ENCODE data around the gene IFNG.

Gene IFNG

GRCh38 chr12:68163560-68164081 is 4.1 kb upstream of the IFNG start:
- no peak for DNase-seq

- no peak for DNase-seq
Observed at GRCh38 chr12:68162374-68162773, 2.8 kb upstream of the IFNG start.

- DNase-seq: no peak
Observed at GRCh38 chr12:68158432-68158831, 1.1 kb downstream of the IFNG start.

- DNase-seq: no peak
Observed at GRCh38 chr12:68157380-68157779, 2.2 kb downstream of the IFNG start.

GRCh38 chr12:68156636-68157035 is 2.9 kb downstream of the IFNG start:
- no peak for DNase-seq

GRCh38 chr12:68154779-68155178 is 4.8 kb downstream of the IFNG start:
- no peak for DNase-seq

GRCh38 chr12:68148261-68148951 is 11.1 kb downstream of the IFNG start:
- DNase-seq: no peak

- no peak for DNase-seq
Observed at GRCh38 chr12:68140556-68140955, 19.0 kb downstream of the IFNG start.

GRCh38 chr12:68139941-68140340 is 19.6 kb downstream of the IFNG start:
- DNase-seq: no peak

- DNase-seq: no peak
Observed at GRCh38 chr12:68139001-68139400, 20.5 kb downstream of the IFNG start.

GRCh38 chr12:68138480-68138879 is 21.1 kb downstream of the IFNG start:
- no peak for DNase-seq

- no peak for DNase-seq
Observed at GRCh38 chr12:68137335-68137830, 22.2 kb downstream of the IFNG start.

GRCh38 chr12:68135520-68135919 is 24.0 kb downstream of the IFNG start:
- DNase-seq: no peak

- DNase-seq: no peak
Observed at GRCh38 chr12:68131867-68132414, 27.6 kb downstream of the IFNG start.

- no peak for DNase-seq
Observed at GRCh38 chr12:68129979-68130378, 29.6 kb downstream of the IFNG start.

- DNase-seq: no peak
Observed at GRCh38 chr12:68122236-68122920, 37.2 kb downstream of the IFNG start.

- no peak for DNase-seq
Observed at GRCh38 chr12:68121143-68121542, 38.4 kb downstream of the IFNG start.

- no peak for DNase-seq
Observed at GRCh38 chr12:68119724-68120211, 39.8 kb downstream of the IFNG start.

- no peak for DNase-seq
Observed at GRCh38 chr12:68119250-68119649, 40.3 kb downstream of the IFNG start.

GRCh38 chr12:68118096-68118755 is 41.3 kb downstream of the IFNG start:
- no peak for DNase-seq

GRCh38 chr12:68117661-68118060 is 41.9 kb downstream of the IFNG start:
- DNase-seq: no peak

GRCh38 chr12:68115281-68115680 is 44.3 kb downstream of the IFNG start:
- DNase-seq: no peak

GRCh38 chr12:68114606-68115005 is 44.9 kb downstream of the IFNG start:
- DNase-seq: no peak
